GM23338 (cell line): ENCODE results near the gene VOPP1. TPM values are rescaled to one million over a fixed set of nuclear protein-coding genes. Genes with fewer than 3 reads are reported as not detected.

Experiments used
- ATAC-seq: fragments of 200-7000 bp; cut with Tn5 transposase; 3 replicates; pipeline ENCODE4 v1.9.1; 2020
- DNase-seq: peaks from one replicate; pipeline ENCODE4 v3.0.0-alpha.2; 2015; ENCODE audit warnings: low spot score
- H2AFZ ChIP-seq: fragments of 200-600 bp; sonication (generic); 2 replicates; pipeline ENCODE4 v1.8.0; 2016; ENCODE audit warnings: antibody characterized with exemption, mild to moderate bottlenecking, moderate library complexity
- H3F3A ChIP-seq: fragments of 200-600 bp; sonication (generic); replicated peaks from 2 replicates; pipeline ENCODE4 v1.8.0; 2017; ENCODE audit warnings: antibody characterized with exemption, mixed run types, low read depth
- H3K27ac ChIP-seq: fragments of 200-600 bp; sonication (generic); 2 replicates; pipeline ENCODE4 v1.6.1; 2016; ENCODE audit warnings: low read depth
- H3K27me3 ChIP-seq: fragments of 200-600 bp; sonication (generic); 2 replicates; pipeline ENCODE4 v1.8.0; 2016; ENCODE audit warnings: mild to moderate bottlenecking, mixed run types, moderate library complexity; ENCODE audit not compliant: insufficient read depth
- H3K36me3 ChIP-seq: fragments of 200-600 bp; sonication (generic); 2 replicates; pipeline ENCODE4 v1.8.0; 2016; ENCODE audit warnings: mild to moderate bottlenecking; ENCODE audit not compliant: insufficient read depth
- H3K4me1 ChIP-seq: fragments of 200-600 bp; sonication (generic); 2 replicates; pipeline ENCODE4 v1.8.0; 2016; ENCODE audit warnings: mild to moderate bottlenecking, moderate library complexity; ENCODE audit not compliant: insufficient read depth
- H3K4me2 ChIP-seq: fragments of 200-600 bp; sonication (generic); 2 replicates; pipeline ENCODE4 v1.7.1; 2017; ENCODE audit warnings: mixed run types
- H3K4me3 ChIP-seq: fragments of 200-600 bp; sonication (generic); 2 replicates; pipeline ENCODE4 v1.6.1; 2016; ENCODE audit warnings: mixed run types
- H3K79me2 ChIP-seq: fragments of 200-600 bp; sonication (generic); replicated peaks from 2 replicates; pipeline ENCODE4 v1.8.0; 2017; ENCODE audit warnings: mild to moderate bottlenecking; ENCODE audit not compliant: insufficient read depth
- H3K9me2 ChIP-seq: fragments of 200-600 bp; sonication (generic); 2 replicates; pipeline ENCODE4 v1.8.0; 2017; ENCODE audit not compliant: insufficient read depth
- H4K20me1 ChIP-seq: fragments of 200-600 bp; sonication (generic); replicated peaks from 2 replicates; pipeline ENCODE4 v1.8.0; 2017; ENCODE audit warnings: mild to moderate bottlenecking; ENCODE audit not compliant: insufficient read depth
- H3K27ac Mint-ChIP-seq: 2 replicates; pipeline ENCODE4 v1.8.0; 2020; ENCODE audit warnings: inconsistent platforms, mild to moderate bottlenecking, moderate library complexity, mixed read lengths
- H3K27me3 Mint-ChIP-seq: 3 replicates; pipeline ENCODE4 v1.8.0; 2022; ENCODE audit warnings: low read depth, mild to moderate bottlenecking, moderate library complexity, mixed read lengths, inconsistent platforms; ENCODE audit not compliant: insufficient read depth, poor library complexity
- H3K36me3 Mint-ChIP-seq: 3 replicates; pipeline ENCODE4 v1.8.0; 2021; ENCODE audit warnings: low read depth, mild to moderate bottlenecking, inconsistent platforms, moderate library complexity, mixed read lengths
- H3K4me1 Mint-ChIP-seq: 3 replicates; pipeline ENCODE4 v1.8.0; 2020; ENCODE audit warnings: mild to moderate bottlenecking, inconsistent platforms, mixed read lengths
- H3K4me3 Mint-ChIP-seq: 3 replicates; pipeline ENCODE4 v1.8.0; 2021; ENCODE audit warnings: moderate library complexity, mild to moderate bottlenecking, inconsistent platforms, mixed read lengths
- H3K9me3 Mint-ChIP-seq: 3 replicates; pipeline ENCODE4 v1.8.0; 2020; ENCODE audit warnings: moderate library complexity, mild to moderate bottlenecking, inconsistent platforms, mixed read lengths
- CREB1 ChIP-seq: fragments of 250-450 bp; sonication (Bioruptor Pico); IDR thresholded peaks from 2 replicates; pipeline ENCODE4 v1.5.0; 2020; ENCODE audit warnings: low read depth, mild to moderate bottlenecking, moderate library complexity
- CTCF ChIP-seq, 2 experiments: fragments of 200-600 bp in 1 of 2; sonication (generic) in 1 of 2; conservative IDR thresholded peaks; 2 replicates each; pipeline versions ENCODE4 v1.5.1 to v1.6.1; 2016 to 2017; ENCODE audit warnings: antibody characterized with exemption in 2 of 2, low read depth in 2 of 2, mild to moderate bottlenecking in 2 of 2, moderate library complexity in 1 of 2
- ETS1 ChIP-seq: IDR thresholded peaks from 2 replicates; pipeline ENCODE4 v1.6.1; 2016; ENCODE audit warnings: antibody characterized with exemption
- EZH2 ChIP-seq: fragments of 200-600 bp; sonication (generic); IDR thresholded peaks from one replicate; pipeline ENCODE4 v1.8.0; 2017; ENCODE audit warnings: antibody characterized with exemption, mild to moderate bottlenecking, low read depth; ENCODE audit not compliant: unreplicated experiment
- EZH2phosphoT487 ChIP-seq: fragments of 200-600 bp; sonication (generic); IDR thresholded peaks from one replicate; pipeline ENCODE4 v1.8.1; 2018; ENCODE audit warnings: antibody characterized with exemption; ENCODE audit not compliant: unreplicated experiment
- JUNB ChIP-seq: IDR thresholded peaks from one replicate; pipeline ENCODE4 v1.6.1; 2016; ENCODE audit warnings: antibody characterized with exemption; ENCODE audit not compliant: unreplicated experiment
- NANOG ChIP-seq: IDR thresholded peaks from 2 replicates; pipeline ENCODE4 v1.6.1; 2016; ENCODE audit warnings: antibody characterized with exemption, borderline replicate concordance
- POLR2AphosphoS5 ChIP-seq: IDR thresholded peaks from 2 replicates; pipeline ENCODE4 v1.6.1; 2016; ENCODE audit warnings: antibody characterized with exemption, low read depth
- REST ChIP-seq: IDR thresholded peaks from one replicate; pipeline ENCODE4 v1.6.1; 2018; ENCODE audit warnings: antibody characterized with exemption; ENCODE audit not compliant: unreplicated experiment
- STAT1 ChIP-seq: IDR thresholded peaks from one replicate; pipeline ENCODE4 v1.6.1; 2016; ENCODE audit warnings: antibody characterized with exemption; ENCODE audit not compliant: unreplicated experiment
- ZNF114 ChIP-seq: fragments of 250-450 bp; sonication (Bioruptor Pico); IDR thresholded peaks from 2 replicates; pipeline ENCODE4 v1.5.0; 2020; ENCODE audit warnings: mild to moderate bottlenecking, moderate library complexity
- ZNF331 ChIP-seq: fragments of 250-450 bp; sonication (Bioruptor Pico); IDR thresholded peaks from 2 replicates; pipeline ENCODE4 v1.5.0; 2020; ENCODE audit warnings: low read depth, mild to moderate bottlenecking, moderate library complexity
- polyA plus RNA-seq: library from polyadenylated mRNA; unstranded; fragments of >200 nt; fragmentation: Nextera tagmentation; extraction: Ambion mirVana; gene quantifications from 2 replicates; pipeline ENCODE4 v1.2.1, GENCODE V29; 2016
- total RNA-seq: library from RNA; depleted of rRNA; stranded (reverse); fragments of >200 nt; shearing (Covaris generic); gene quantifications from 2 replicates; pipeline ENCODE4 v1.2.3, GENCODE V29; 2014
- TF ChIP-seq, protein P1 (sequence below): fragments of 250-450 bp; sonication (Bioruptor Pico); IDR thresholded peaks from 2 replicates; pipeline ENCODE4 v1.5.0; 2020; ENCODE audit warnings: mild to moderate bottlenecking, moderate library complexity

VOPP1 gene
- total and polyA plus RNA-seq, 2 experiments from 2014 or later, result 28.2 to 73.7 TPM

- no peak overlapping the region for H3K4me3 ChIP-seq
- Mint-ChIP-seq H3K36me3 (no peaks in the 10 kb centered on the region), H3K9me3 (no peaks in the 10 kb centered on the region)
Observed at GRCh38 chr7:55437375-55437774, 134.9 kb downstream of the VOPP1 start.

More at GRCh38 chr7:55437375-55437774, 134.9 kb downstream of the VOPP1 start:
- TF ChIP-seq EZH2 (no peak), ZNF331 (CRISPR knock-in tag) (no peak), ETS1 (no peak), STAT1 (no peak), CREB1 (CRISPR knock-in tag) (no peak), POLR2AphosphoS5 (no peak), EZH2phosphoT487 (no peak), NANOG (no peak), JUNB (no peak), ZNF114 (no peak), CTCF (conservative IDR thresholded peaks at IDR 0.05; ENCODE audit: low read depth in 2 of 2) (no peak), REST (no peak)
- TF ChIP-seq, protein P1, sequence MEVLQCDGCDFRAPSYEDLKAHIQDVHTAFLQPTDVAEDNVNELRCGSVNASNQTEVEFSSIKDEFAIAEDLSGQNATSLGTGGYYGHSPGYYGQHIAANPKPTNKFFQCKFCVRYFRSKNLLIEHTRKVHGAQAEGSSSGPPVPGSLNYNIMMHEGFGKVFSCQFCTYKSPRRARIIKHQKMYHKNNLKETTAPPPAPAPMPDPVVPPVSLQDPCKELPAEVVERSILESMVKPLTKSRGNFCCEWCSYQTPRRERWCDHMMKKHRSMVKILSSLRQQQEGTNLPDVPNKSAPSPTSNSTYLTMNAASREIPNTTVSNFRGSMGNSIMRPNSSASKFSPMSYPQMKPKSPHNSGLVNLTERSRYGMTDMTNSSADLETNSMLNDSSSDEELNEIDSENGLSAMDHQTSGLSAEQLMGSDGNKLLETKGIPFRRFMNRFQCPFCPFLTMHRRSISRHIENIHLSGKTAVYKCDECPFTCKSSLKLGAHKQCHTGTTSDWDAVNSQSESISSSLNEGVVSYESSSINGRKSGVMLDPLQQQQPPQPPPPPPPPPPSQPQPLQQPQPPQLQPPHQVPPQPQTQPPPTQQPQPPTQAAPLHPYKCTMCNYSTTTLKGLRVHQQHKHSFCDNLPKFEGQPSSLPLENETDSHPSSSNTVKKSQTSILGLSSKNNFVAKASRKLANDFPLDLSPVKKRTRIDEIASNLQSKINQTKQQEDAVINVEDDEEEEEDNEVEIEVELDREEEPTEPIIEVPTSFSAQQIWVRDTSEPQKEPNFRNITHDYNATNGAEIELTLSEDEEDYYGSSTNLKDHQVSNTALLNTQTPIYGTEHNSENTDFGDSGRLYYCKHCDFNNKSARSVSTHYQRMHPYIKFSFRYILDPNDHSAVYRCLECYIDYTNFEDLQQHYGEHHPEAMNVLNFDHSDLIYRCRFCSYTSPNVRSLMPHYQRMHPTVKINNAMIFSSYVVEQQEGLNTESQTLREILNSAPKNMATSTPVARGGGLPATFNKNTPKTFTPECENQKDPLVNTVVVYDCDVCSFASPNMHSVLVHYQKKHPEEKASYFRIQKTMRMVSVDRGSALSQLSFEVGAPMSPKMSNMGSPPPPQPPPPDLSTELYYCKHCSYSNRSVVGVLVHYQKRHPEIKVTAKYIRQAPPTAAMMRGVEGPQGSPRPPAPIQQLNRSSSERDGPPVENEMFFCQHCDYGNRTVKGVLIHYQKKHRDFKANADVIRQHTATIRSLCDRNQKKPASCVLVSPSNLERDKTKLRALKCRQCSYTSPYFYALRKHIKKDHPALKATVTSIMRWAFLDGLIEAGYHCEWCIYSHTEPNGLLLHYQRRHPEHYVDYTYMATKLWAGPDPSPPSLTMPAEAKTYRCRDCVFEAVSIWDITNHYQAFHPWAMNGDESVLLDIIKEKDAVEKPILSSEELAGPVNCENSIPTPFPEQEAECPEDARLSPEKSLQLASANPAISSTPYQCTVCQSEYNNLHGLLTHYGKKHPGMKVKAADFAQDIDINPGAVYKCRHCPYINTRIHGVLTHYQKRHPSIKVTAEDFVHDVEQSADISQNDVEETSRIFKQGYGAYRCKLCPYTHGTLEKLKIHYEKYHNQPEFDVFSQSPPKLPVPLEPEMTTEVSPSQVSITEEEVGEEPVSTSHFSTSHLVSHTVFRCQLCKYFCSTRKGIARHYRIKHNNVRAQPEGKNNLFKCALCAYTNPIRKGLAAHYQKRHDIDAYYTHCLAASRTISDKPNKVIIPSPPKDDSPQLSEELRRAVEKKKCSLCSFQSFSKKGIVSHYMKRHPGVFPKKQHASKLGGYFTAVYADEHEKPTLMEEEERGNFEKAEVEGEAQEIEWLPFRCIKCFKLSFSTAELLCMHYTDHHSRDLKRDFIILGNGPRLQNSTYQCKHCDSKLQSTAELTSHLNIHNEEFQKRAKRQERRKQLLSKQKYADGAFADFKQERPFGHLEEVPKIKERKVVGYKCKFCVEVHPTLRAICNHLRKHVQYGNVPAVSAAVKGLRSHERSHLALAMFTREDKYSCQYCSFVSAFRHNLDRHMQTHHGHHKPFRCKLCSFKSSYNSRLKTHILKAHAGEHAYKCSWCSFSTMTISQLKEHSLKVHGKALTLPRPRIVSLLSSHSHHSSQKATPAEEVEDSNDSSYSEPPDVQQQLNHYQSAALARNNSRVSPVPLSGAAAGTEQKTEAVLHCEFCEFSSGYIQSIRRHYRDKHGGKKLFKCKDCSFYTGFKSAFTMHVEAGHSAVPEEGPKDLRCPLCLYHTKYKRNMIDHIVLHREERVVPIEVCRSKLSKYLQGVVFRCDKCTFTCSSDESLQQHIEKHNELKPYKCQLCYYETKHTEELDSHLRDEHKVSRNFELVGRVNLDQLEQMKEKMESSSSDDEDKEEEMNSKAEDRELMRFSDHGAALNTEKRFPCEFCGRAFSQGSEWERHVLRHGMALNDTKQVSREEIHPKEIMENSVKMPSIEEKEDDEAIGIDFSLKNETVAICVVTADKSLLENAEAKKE, result no peak
- Histone ChIP-seq H3K27me3 (no peaks in the 10 kb centered on the region), H3K4me2 (no peak overlapping the region), H3K79me2 (no peaks in the 10 kb centered on the region), H2AFZ (no peak overlapping the region), H3K4me1 (no peaks in the 10 kb centered on the region), H3F3A (no peaks in the 10 kb centered on the region), H3K9me2 (no peaks in the 10 kb centered on the region), H3K36me3 (no peaks in the 10 kb centered on the region), H3K27ac (no peak overlapping the region), H4K20me1 (no peaks in the 10 kb centered on the region)
- ATAC-seq (no peak), DNase-seq (no peak)
- Mint-ChIP-seq H3K27me3 (peaks cover 13% of the 10 kb centered on the region), H3K4me3 (no peak overlapping the region), H3K4me1 (peaks cover 6% of the 10 kb centered on the region; the same call in 2 of the 3 replicates), H3K27ac (no peak overlapping the region)
